ENCODE data around the gene UVRAG. TPM values are rescaled to one million over a fixed set of nuclear protein-coding genes. Genes with fewer than 3 reads are reported as not detected.

Gene UVRAG
- total and polyA plus RNA-seq, 10 donors, result 13.8 to 80.8 (median 42.9) TPM

DNA sequence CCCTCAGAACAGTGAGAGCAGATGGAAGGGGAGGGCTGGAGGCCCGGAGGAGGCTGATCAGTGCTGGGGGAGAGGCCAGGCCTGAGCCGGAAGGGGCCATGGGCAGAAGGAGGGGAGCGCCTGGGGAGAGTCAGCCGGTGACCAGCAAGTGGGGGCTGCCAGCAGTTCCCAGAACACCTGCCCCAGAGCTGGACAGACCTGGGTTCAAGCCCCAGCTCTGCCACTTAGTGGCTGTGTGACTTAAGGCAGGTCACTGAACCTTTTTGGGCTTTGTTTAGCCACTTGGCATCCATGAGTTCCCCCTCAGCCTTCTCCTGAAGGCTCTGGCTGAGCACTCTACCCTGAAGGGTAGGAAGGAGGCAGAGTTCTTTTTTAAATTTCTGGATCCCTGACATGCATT lies 373.9 kb downstream of the UVRAG start:
- WGBS, 5 donors, result 82 to 98% (median 86%) methylated on average over 4 of the region's 4 CpGs
- H3K4me3 ChIP-seq, result no peak overlapping the region
- intact Hi-C loops (cut with DNase I; ENCODE audit: low total_unique reads), result no loop called here
- no peak for TF ChIP-seq POLR2A (IDR thresholded peaks at IDR 0.05)
- TF ChIP-seq POLR2AphosphoS5 (IDR thresholded peaks at IDR 0.05), result no peak
- TF ChIP-seq, protein P1, sequence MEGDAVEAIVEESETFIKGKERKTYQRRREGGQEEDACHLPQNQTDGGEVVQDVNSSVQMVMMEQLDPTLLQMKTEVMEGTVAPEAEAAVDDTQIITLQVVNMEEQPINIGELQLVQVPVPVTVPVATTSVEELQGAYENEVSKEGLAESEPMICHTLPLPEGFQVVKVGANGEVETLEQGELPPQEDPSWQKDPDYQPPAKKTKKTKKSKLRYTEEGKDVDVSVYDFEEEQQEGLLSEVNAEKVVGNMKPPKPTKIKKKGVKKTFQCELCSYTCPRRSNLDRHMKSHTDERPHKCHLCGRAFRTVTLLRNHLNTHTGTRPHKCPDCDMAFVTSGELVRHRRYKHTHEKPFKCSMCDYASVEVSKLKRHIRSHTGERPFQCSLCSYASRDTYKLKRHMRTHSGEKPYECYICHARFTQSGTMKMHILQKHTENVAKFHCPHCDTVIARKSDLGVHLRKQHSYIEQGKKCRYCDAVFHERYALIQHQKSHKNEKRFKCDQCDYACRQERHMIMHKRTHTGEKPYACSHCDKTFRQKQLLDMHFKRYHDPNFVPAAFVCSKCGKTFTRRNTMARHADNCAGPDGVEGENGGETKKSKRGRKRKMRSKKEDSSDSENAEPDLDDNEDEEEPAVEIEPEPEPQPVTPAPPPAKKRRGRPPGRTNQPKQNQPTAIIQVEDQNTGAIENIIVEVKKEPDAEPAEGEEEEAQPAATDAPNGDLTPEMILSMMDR (IDR thresholded peaks at IDR 0.05 in 8 of 11, conservative IDR thresholded peaks at IDR 0.05 in 3 of 11), result no peak
- peak overlapping the region in 3 of 8 donors; percentile 8 to 46 (median 13) for H3K27ac ChIP-seq
- no peaks in the 10 kb centered on the region for H3K27me3 ChIP-seq (replicated peaks in 1 of 7)
- H3K4me1 ChIP-seq, result peaks cover 0 to 38% (median 15%) of the 10 kb centered on the region in 6 donors
- H3K9me3 ChIP-seq, result no peaks in the 10 kb centered on the region
- DNase-seq, result no peak
- H3K36me3 ChIP-seq, result no peaks in the 10 kb centered on the region

DNA sequence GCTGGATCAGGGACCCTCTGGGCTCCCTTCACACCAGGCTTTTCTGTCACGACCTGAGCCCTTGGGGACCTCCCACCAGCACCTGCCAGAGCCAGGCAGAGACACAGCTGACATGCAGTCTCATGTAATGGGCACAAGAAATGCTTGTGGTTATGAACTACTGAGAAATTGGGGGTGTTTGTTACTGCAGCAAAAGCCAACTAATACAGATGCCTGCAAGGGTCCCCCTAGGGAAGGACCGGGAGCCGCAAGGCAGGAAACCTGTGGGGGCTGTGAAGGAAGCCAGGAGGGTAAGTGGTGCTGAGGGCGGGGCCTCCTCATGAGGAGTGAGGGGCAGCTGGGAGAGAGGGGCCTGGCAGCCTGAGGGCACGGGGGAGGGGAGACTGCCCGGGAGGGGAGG lies 374.7 kb downstream of the UVRAG start:
- Histone ChIP-seq H3K9me3 (no peaks in the 10 kb centered on the region), H3K4me3 (no peak overlapping the region), H3K4me1 (peaks cover 0 to 32% (median 12%) of the 10 kb centered on the region in 6 donors), H3K27ac (peak overlapping the region in 5 of 8 donors; percentile 19 to 48 (median 34)), H3K27me3 (replicated peaks in 1 of 7) (no peaks in the 10 kb centered on the region), H3K36me3 (no peaks in the 10 kb centered on the region)
- no peak for DNase-seq
- 59 to 78% (median 70%) methylated on average over 6 of the region's 6 CpGs for WGBS, 5 donors
- TF ChIP-seq, protein P1 (IDR thresholded peaks at IDR 0.05 in 8 of 11, conservative IDR thresholded peaks at IDR 0.05 in 3 of 11), result no peak
- TF ChIP-seq POLR2AphosphoS5 (IDR thresholded peaks at IDR 0.05), result no peak
- no peak for TF ChIP-seq POLR2A (IDR thresholded peaks at IDR 0.05)
- intact Hi-C loops (cut with DNase I; ENCODE audit: low total_unique reads), result no loop called here

DNA sequence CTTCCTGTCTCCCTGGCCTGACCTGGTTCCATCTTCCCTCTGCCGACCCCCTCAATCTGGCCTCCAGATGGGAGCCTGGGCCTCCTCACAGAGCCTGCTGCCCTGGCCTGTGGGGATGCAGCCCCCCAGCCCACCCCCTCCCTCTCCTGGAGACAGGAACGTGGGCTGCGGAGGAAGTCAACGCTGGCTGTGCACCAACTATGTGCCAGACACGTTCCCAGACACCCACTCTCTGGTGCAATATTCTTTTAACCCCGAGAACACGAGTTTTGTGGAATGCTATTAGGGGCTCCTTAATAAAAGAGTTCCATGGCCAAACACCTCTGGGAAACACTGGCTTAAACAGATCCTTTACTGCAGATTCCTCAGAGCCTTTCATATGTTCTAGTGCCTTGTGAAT lies 375.4 kb downstream of the UVRAG start:
- Histone ChIP-seq H3K27ac (peak overlapping the region in 5 of 8 donors; percentile 19 to 48 (median 34)), H3K27me3 (replicated peaks in 1 of 7) (no peaks in the 10 kb centered on the region), H3K4me3 (no peak overlapping the region), H3K9me3 (no peaks in the 10 kb centered on the region), H3K4me1 (peaks cover 0 to 25% (median 10%) of the 10 kb centered on the region in 6 donors), H3K36me3 (no peaks in the 10 kb centered on the region)
- no peak for DNase-seq
- no peak for TF ChIP-seq POLR2A (IDR thresholded peaks at IDR 0.05)
- TF ChIP-seq POLR2AphosphoS5 (IDR thresholded peaks at IDR 0.05), result peak in 2 of 3 donors; percentile 18 to 52
- TF ChIP-seq, protein P1 (IDR thresholded peaks at IDR 0.05 in 8 of 11, conservative IDR thresholded peaks at IDR 0.05 in 3 of 11), result no peak
- intact Hi-C loops (cut with DNase I; ENCODE audit: low total_unique reads), result no loop called here
- 38 to 57% (median 49%) methylated on average over 7 of the region's 7 CpGs for WGBS, 5 donors

Small RNAs within 50 kb of the gene (small RNA-seq; reads per million reads assigned to genes)
- gene RF00019, result 0 reads per million in 4 donors
- gene RNA5SP344, result 0 reads per million in 4 donors

Other genes with a start within 250 kb of the UVRAG start
- gene MAP6, start 146.2 kb upstream of the UVRAG start, total RNA-seq, result 1 to 10 TPM; 1.4 to 3.3 (median 2.2) TPM
- gene MAP6, start 146.2 kb upstream of the UVRAG start, polyA plus RNA-seq, result 1 to 10 TPM; 1.3 to 9.0 (median 5.2) TPM
- gene MOGAT2, start 97.4 kb upstream of the UVRAG start, total RNA-seq, result under 1 TPM in 1 of 7 donors, not detected in 6; 0.23 TPM
- gene MOGAT2, start 97.4 kb upstream of the UVRAG start, polyA plus RNA-seq, result under 1 TPM; 0.03 to 0.23 (median 0.20) TPM
- gene DGAT2, start 46.4 kb upstream of the UVRAG start, total RNA-seq, result 10 to 100 TPM; 14.1 to 71.7 (median 22.5) TPM
- gene DGAT2, start 46.4 kb upstream of the UVRAG start, polyA plus RNA-seq, result 1 to 10 TPM; 3.5 to 9.5 (median 6.4) TPM

Data from spleen (tissue), 11 donors.